Panc1 (cell line): ENCODE data around the gene KIRREL3.

Experiments
- POLR2AphosphoS5 ChIP-seq: IDR thresholded peaks from 2 replicates; pipeline ENCODE4 v1.6.1; 2012; ENCODE audit warnings: mild to moderate bottlenecking, low read depth, low read length, moderate library complexity
- TF ChIP-seq, protein P1 (sequence below): fragments of 450-650 bp; IDR thresholded peaks from 2 replicates; pipeline ENCODE4 v1.5.1; 2017; ENCODE audit warnings: mild to moderate bottlenecking

DNA sequence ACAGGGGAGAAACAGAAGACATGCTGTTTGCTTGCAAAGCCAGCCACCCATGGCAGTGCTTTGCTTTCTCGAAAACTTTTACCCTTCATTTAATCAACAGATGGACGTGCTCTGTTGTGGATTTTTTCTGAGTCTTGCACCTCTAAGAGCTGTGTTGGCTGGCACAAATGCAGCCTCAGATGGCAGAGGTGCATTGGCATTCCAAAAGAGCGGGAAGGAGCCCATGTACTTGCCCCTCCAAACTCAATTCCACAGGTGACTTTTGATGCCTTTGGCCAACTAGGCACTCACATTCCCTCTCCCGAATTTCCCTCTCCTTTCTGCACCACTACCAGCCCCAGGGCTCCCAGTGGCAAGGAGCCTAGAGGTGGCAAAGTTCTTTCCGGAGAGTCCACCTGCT, 1.2 kb downstream of the KIRREL3 start:
- TF ChIP-seq, protein P1, sequence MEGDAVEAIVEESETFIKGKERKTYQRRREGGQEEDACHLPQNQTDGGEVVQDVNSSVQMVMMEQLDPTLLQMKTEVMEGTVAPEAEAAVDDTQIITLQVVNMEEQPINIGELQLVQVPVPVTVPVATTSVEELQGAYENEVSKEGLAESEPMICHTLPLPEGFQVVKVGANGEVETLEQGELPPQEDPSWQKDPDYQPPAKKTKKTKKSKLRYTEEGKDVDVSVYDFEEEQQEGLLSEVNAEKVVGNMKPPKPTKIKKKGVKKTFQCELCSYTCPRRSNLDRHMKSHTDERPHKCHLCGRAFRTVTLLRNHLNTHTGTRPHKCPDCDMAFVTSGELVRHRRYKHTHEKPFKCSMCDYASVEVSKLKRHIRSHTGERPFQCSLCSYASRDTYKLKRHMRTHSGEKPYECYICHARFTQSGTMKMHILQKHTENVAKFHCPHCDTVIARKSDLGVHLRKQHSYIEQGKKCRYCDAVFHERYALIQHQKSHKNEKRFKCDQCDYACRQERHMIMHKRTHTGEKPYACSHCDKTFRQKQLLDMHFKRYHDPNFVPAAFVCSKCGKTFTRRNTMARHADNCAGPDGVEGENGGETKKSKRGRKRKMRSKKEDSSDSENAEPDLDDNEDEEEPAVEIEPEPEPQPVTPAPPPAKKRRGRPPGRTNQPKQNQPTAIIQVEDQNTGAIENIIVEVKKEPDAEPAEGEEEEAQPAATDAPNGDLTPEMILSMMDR = no peak
- TF ChIP-seq POLR2AphosphoS5 = no peak
